Neural progenitor cell (in vitro differentiated cells): ENCODE results near the gene PSD2. TPM values are rescaled to one million over a fixed set of nuclear protein-coding genes. Genes with fewer than 3 reads are reported as not detected.

ENCODE experiments used
- DNase-seq: peaks from one replicate; pipeline ENCODE4 v3.0.0-alpha.2; 2016; ENCODE audit warnings: low spot score
- H2AFZ ChIP-seq: fragments of 200-600 bp; sonication (generic); replicated peaks from 2 replicates; pipeline ENCODE4 v1.6.1; 2016; ENCODE audit warnings: antibody characterized with exemption
- H3F3A ChIP-seq: fragments of 200-600 bp; sonication (generic); 2 replicates; pipeline ENCODE4 v1.6.1; 2016; ENCODE audit warnings: antibody characterized with exemption, low read depth
- H3K27ac ChIP-seq: fragments of 200-600 bp; sonication (generic); 2 replicates; pipeline ENCODE4 v1.5.1; 2016; ENCODE audit warnings: mild to moderate bottlenecking
- H3K27me3 ChIP-seq: fragments of 200-600 bp; sonication (generic); 2 replicates; pipeline ENCODE4 v1.6.1; 2016; ENCODE audit warnings: mild to moderate bottlenecking, moderate library complexity
- H3K36me3 ChIP-seq: fragments of 200-600 bp; sonication (generic); 2 replicates; pipeline ENCODE4 v1.5.1; 2016
- H3K4me1 ChIP-seq: fragments of 200-600 bp; sonication (generic); 2 replicates; pipeline ENCODE4 v1.6.1; 2016; ENCODE audit warnings: mixed run types
- H3K4me2 ChIP-seq: fragments of 200-600 bp; sonication (generic); 2 replicates; pipeline ENCODE4 v1.6.1; 2016
- H3K4me3 ChIP-seq: fragments of 200-600 bp; sonication (generic); 2 replicates; pipeline ENCODE4 v1.5.1; 2016
- H3K79me2 ChIP-seq: fragments of 200-600 bp; sonication (generic); 2 replicates; pipeline ENCODE4 v1.6.1; 2016; ENCODE audit warnings: low read depth
- H3K9ac ChIP-seq: fragments of 200-600 bp; sonication (generic); 2 replicates; pipeline ENCODE4 v1.6.1; 2016
- H3K9me3 ChIP-seq: fragments of 200-600 bp; sonication (generic); 2 replicates; pipeline ENCODE4 v1.5.1; 2016; ENCODE audit warnings: low read depth
- H4K20me1 ChIP-seq: fragments of 200-600 bp; sonication (generic); 2 replicates; pipeline ENCODE4 v1.6.1; 2016; ENCODE audit warnings: low read depth
- H3K27ac Mint-ChIP-seq: 3 replicates; pipeline ENCODE4 v1.8.0; 2021; ENCODE audit warnings: mixed read lengths
- H3K27me3 Mint-ChIP-seq: 2 replicates; pipeline ENCODE4 v1.8.0; 2022; ENCODE audit warnings: low read depth, mild to moderate bottlenecking, inconsistent platforms, moderate library complexity, mixed read lengths; ENCODE audit not compliant: insufficient read depth
- H3K36me3 Mint-ChIP-seq: 3 replicates; pipeline ENCODE4 v1.8.0; 2021; ENCODE audit warnings: mixed read lengths
- H3K4me1 Mint-ChIP-seq: 3 replicates; pipeline ENCODE4 v1.8.0; 2021; ENCODE audit warnings: mixed read lengths
- H3K4me3 Mint-ChIP-seq: 3 replicates; pipeline ENCODE4 v1.8.0; 2021; ENCODE audit warnings: mild to moderate bottlenecking, moderate library complexity, mixed read lengths
- H3K9me3 Mint-ChIP-seq: 3 replicates; pipeline ENCODE4 v1.8.0; 2020; ENCODE audit warnings: mixed read lengths
- CTCF ChIP-seq: fragments of 200-600 bp; sonication (generic); IDR thresholded peaks from 2 replicates; pipeline ENCODE4 v1.5.1; 2017; ENCODE audit warnings: antibody characterized with exemption, mild to moderate bottlenecking
- EZH2 ChIP-seq: fragments of 200-600 bp; sonication (generic); IDR thresholded peaks from 2 replicates; pipeline ENCODE4 v1.6.1; 2017; ENCODE audit warnings: antibody characterized with exemption, mild to moderate bottlenecking, moderate library complexity
- EZH2phosphoT487 ChIP-seq: fragments of 200-600 bp; sonication (generic); IDR thresholded peaks from 2 replicates; pipeline ENCODE4 v1.6.1; 2017; ENCODE audit warnings: antibody characterized with exemption
- total RNA-seq: library from RNA; depleted of rRNA; stranded (reverse); fragments of >200 nt; gene quantifications from 2 replicates; pipeline ENCODE4 v1.2.3, GENCODE V29; 2015; ENCODE audit warnings: low replicate concordance

Gene PSD2
- total RNA-seq, 1 donor from 2014 or later, result 0.09 TPM

- peaks cover 32% of the 10 kb centered on the region for H3K27me3 ChIP-seq
- Mint-ChIP-seq H3K36me3 (no peaks in the 10 kb centered on the region), H3K27me3 (peaks cover 20% of the 10 kb centered on the region), H3K27ac (no peak overlapping the region), H3K4me1 (no peaks in the 10 kb centered on the region), H3K9me3 (no peaks in the 10 kb centered on the region), H3K4me3 (no peak overlapping the region)
- TF ChIP-seq EZH2 (no peak), EZH2phosphoT487 (no peak), CTCF (no peak)
- H3K4me2 ChIP-seq, result no peak overlapping the region
- no peaks in the 10 kb centered on the region for H4K20me1 ChIP-seq
- no peak overlapping the region for H3K9ac ChIP-seq
- H3F3A ChIP-seq, result no peaks in the 10 kb centered on the region
- no peak overlapping the region for H3K27ac ChIP-seq
- H3K79me2 ChIP-seq, result no peaks in the 10 kb centered on the region
- H3K9me3 ChIP-seq, result no peaks in the 10 kb centered on the region
- no peaks in the 10 kb centered on the region for H3K36me3 ChIP-seq
- H2AFZ ChIP-seq, result no peak overlapping the region
- no peak for DNase-seq
- no peaks in the 10 kb centered on the region for H3K4me1 ChIP-seq
- no peak overlapping the region for H3K4me3 ChIP-seq
Measured at GRCh38 chr5:139828207-139828895, 32.7 kb downstream of the PSD2 start.

GRCh38 chr5:139829471-139829870 lies 33.9 kb downstream of the PSD2 start:
- Mint-ChIP-seq H3K27ac (no peak overlapping the region), H3K36me3 (no peaks in the 10 kb centered on the region), H3K27me3 (peaks cover 20% of the 10 kb centered on the region), H3K9me3 (no peaks in the 10 kb centered on the region), H3K4me1 (no peaks in the 10 kb centered on the region), H3K4me3 (no peak overlapping the region)
- Histone ChIP-seq H3K27me3 (peaks cover 43% of the 10 kb centered on the region), H2AFZ (no peak overlapping the region), H3K36me3 (no peaks in the 10 kb centered on the region), H3K4me2 (no peak overlapping the region), H4K20me1 (no peaks in the 10 kb centered on the region), H3K4me3 (no peak overlapping the region), H3K27ac (no peak overlapping the region), H3K9me3 (no peaks in the 10 kb centered on the region), H3K9ac (no peak overlapping the region), H3F3A (no peaks in the 10 kb centered on the region), H3K79me2 (no peaks in the 10 kb centered on the region), H3K4me1 (no peaks in the 10 kb centered on the region)
- no peak for TF ChIP-seq EZH2phosphoT487
- no peak for TF ChIP-seq CTCF
- no peak for TF ChIP-seq EZH2
- DNase-seq, result no peak

- Histone ChIP-seq H3K4me1 (no peaks in the 10 kb centered on the region), H3K27ac (no peak overlapping the region), H3K9ac (no peak overlapping the region), H2AFZ (no peak overlapping the region), H3K27me3 (peaks cover 49% of the 10 kb centered on the region), H4K20me1 (no peaks in the 10 kb centered on the region), H3K4me3 (no peak overlapping the region), H3K9me3 (no peaks in the 10 kb centered on the region), H3K79me2 (no peaks in the 10 kb centered on the region), H3K36me3 (no peaks in the 10 kb centered on the region), H3F3A (no peaks in the 10 kb centered on the region), H3K4me2 (no peak overlapping the region)
- Mint-ChIP-seq H3K27ac (no peak overlapping the region), H3K9me3 (no peaks in the 10 kb centered on the region), H3K4me3 (no peak overlapping the region), H3K27me3 (peaks cover 16% of the 10 kb centered on the region), H3K4me1 (no peaks in the 10 kb centered on the region), H3K36me3 (no peaks in the 10 kb centered on the region)
- DNase-seq, result no peak
- TF ChIP-seq CTCF, result no peak
- no peak for TF ChIP-seq EZH2
- no peak for TF ChIP-seq EZH2phosphoT487
Measured at GRCh38 chr5:139831624-139832023, 36.0 kb downstream of the PSD2 start.
